IPS-20b (cell line): ENCODE results near the gene TNS1.

ENCODE experiments used
- H3K27ac ChIP-seq: one replicate; pipeline ENCODE4 v1.5.1; 2013; ENCODE audit warnings: low read length
- H3K27me3 ChIP-seq: 2 replicates; pipeline ENCODE4 v1.6.1; 2013; ENCODE audit warnings: mild to moderate bottlenecking, low read length, inconsistent platforms; ENCODE audit not compliant: insufficient read depth
- H3K36me3 ChIP-seq: 2 replicates; pipeline ENCODE4 v1.6.1; 2013; ENCODE audit warnings: low read depth, mild to moderate bottlenecking, inconsistent platforms, low read length, moderate library complexity; ENCODE audit not compliant: insufficient read depth
- H3K4me1 ChIP-seq: 2 replicates; pipeline ENCODE4 v1.6.1; 2013; ENCODE audit warnings: mild to moderate bottlenecking, control low read depth, inconsistent platforms, low read length, moderate library complexity; ENCODE audit not compliant: insufficient read depth
- H3K4me3 ChIP-seq: 2 replicates; pipeline ENCODE4 v1.5.1; 2013; ENCODE audit warnings: mild to moderate bottlenecking, low read length, inconsistent platforms
- H3K9ac ChIP-seq: 2 replicates; pipeline ENCODE4 v1.6.1; 2013; ENCODE audit warnings: low read depth, mild to moderate bottlenecking, inconsistent platforms, low read length, moderate library complexity
- H3K9me3 ChIP-seq: 2 replicates; pipeline ENCODE4 v1.6.1; 2013; ENCODE audit warnings: mild to moderate bottlenecking, low read depth, low read length, inconsistent platforms; ENCODE audit not compliant: insufficient read depth

Gene TNS1

GRCh38 chr2:217993138-217993537 lies 9.7 kb downstream of the TNS1 start:
- no peak overlapping the region for H3K4me3 ChIP-seq
- no peaks in the 10 kb centered on the region for H3K9me3 ChIP-seq
- no peaks in the 10 kb centered on the region for H3K36me3 ChIP-seq
- no peak overlapping the region for H3K27ac ChIP-seq
- peaks cover 12% of the 10 kb centered on the region for H3K27me3 ChIP-seq
- H3K4me1 ChIP-seq: no peaks in the 10 kb centered on the region; the same call in 1 of the 2 replicates
- no peak overlapping the region for H3K9ac ChIP-seq

GRCh38 chr2:217992061-217992460 lies 10.7 kb downstream of the TNS1 start:
- H3K36me3 ChIP-seq: no peaks in the 10 kb centered on the region
- no peak overlapping the region for H3K27ac ChIP-seq
- peaks cover 3% of the 10 kb centered on the region for H3K4me1 ChIP-seq
- H3K27me3 ChIP-seq: peaks cover 12% of the 10 kb centered on the region
- no peaks in the 10 kb centered on the region for H3K9me3 ChIP-seq
- no peak overlapping the region for H3K4me3 ChIP-seq
- H3K9ac ChIP-seq: no peak overlapping the region; the same call in 1 of the 2 replicates

DNA sequence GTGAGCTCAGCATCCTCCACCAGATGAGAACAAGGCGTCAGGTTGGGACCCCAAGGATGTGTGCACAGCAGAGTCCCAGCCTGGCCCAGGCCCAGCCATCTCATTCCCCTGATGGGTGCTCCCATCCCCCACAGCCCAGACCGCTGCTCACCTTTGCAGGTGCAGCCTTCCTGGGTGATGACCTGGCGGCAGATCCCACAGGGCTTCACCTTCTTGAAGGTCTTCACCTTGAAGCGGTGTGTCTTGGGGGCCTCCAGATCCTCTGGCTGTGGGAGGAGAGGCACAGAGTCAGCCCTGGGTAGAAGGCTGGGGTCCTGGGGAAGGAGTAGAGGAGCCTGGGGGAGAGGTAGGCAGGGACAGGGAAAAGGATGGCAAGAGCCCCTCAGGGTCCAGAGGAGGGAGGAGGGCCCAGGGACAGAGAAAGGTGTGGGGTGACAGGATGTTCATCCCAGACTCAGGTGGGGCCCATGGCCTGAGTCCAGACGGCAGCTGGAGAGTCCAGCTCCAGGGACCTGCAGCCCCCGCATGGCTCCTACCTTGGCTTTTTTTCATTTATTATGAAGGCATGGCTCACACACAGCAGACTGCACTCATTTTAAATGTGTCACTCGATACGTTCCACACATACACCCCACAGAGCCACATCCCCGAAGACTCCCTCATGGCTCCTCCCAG lies 11.9 kb downstream of the TNS1 start:
- no peak overlapping the region for H3K9ac ChIP-seq
- H3K27me3 ChIP-seq: peaks cover 12% of the 10 kb centered on the region
- no peaks in the 10 kb centered on the region for H3K9me3 ChIP-seq
- no peak overlapping the region for H3K27ac ChIP-seq
- H3K4me1 ChIP-seq: peaks cover 3% of the 10 kb centered on the region
- no peak overlapping the region for H3K4me3 ChIP-seq
- no peaks in the 10 kb centered on the region for H3K36me3 ChIP-seq

- Histone ChIP-seq H3K27me3 (peaks cover 12% of the 10 kb centered on the region), H3K36me3 (no peaks in the 10 kb centered on the region), H3K4me3 (no peak overlapping the region), H3K27ac (no peak overlapping the region), H3K4me1 (peaks cover 3% of the 10 kb centered on the region), H3K9ac (no peak overlapping the region), H3K9me3 (no peaks in the 10 kb centered on the region)
Observed at GRCh38 chr2:217990389-217990788, 12.4 kb downstream of the TNS1 start.

GRCh38 chr2:217989221-217989948 lies 13.4 kb downstream of the TNS1 start:
- H3K27ac ChIP-seq: no peak overlapping the region

DNA sequence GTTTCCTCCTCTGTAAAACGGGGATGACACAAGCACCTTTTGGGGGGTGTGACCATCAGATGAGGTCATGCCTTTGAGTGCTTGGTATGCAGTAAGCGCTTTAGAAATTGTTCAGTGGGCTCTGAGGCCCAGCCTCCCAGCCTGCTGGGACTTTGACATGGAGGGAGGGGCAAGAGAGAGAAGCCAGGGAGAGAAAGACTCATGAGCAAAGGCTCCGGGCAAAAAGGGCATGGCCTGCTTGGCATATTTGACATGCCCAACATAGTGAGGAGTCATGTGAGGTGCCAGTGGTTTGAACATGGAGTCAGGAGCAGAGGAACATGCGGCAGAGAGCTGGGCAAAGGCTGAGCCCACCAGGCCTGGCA lies 14.0 kb downstream of the TNS1 start:
- Histone ChIP-seq H3K4me3 (no peak overlapping the region; the same call in 1 of the 2 replicates), H3K4me1 (peaks cover 3% of the 10 kb centered on the region; the same call in 1 of the 2 replicates), H3K27ac (no peak overlapping the region), H3K27me3 (peaks cover 12% of the 10 kb centered on the region), H3K9ac (no peak overlapping the region), H3K36me3 (no peaks in the 10 kb centered on the region), H3K9me3 (no peaks in the 10 kb centered on the region)

More at GRCh38 chr2:217989221-217989948, 13.4 kb downstream of the TNS1 start:
- Histone ChIP-seq H3K27me3 (peaks cover 12% of the 10 kb centered on the region), H3K9ac (no peak overlapping the region), H3K36me3 (no peaks in the 10 kb centered on the region), H3K4me3 (no peak overlapping the region), H3K4me1 (peaks cover 3% of the 10 kb centered on the region), H3K9me3 (no peaks in the 10 kb centered on the region)

DNA sequence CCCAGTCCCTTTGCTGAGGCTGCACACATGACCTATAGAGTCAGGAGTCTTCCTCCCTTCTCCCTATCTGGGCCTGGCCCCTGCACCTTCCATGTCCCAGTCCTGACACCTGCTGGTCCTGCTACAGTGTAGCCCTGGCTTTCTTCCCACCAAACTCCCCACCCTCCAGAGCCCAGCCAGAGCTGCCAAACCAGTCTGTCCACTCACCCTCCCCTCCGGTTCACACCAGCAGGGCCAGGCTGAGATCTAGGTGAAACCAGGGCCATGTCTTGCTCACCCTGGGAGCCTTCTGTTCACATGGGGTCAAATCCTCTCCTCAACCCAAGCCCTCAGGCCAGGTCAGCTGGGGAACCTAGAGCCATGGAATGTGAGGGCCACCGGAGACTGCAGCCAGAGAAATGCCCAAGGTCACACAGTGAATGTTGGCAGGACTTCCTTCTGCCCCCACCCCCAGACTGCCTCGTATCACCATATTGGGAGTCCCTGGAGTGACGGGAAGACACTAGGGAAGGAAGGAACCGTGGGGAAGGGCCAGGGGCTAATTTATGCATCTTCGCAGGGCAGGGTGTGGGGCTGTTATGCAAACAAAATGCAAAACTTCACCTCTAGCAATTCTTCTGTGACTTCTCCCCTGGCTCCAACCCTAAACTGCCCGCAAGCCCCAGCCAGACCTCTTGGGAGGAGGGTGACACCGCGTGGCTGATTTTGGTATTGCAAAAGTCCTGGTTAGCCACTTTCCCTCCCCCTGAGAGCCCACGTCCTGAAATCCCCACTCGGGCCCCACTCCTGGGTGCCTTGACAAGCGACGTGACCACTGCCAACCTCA lies 14.6 kb downstream of the TNS1 start:
- H3K27ac ChIP-seq: no peak overlapping the region
- peak overlapping the region; percentile 54; the same call in 1 of the 2 replicates for H3K9ac ChIP-seq
- no peaks in the 10 kb centered on the region for H3K36me3 ChIP-seq
- peaks cover 10% of the 10 kb centered on the region for H3K27me3 ChIP-seq
- peaks cover 3% of the 10 kb centered on the region; the same call in 1 of the 2 replicates for H3K4me1 ChIP-seq
- no peaks in the 10 kb centered on the region for H3K9me3 ChIP-seq
- peak overlapping the region; percentile 56 for H3K4me3 ChIP-seq

DNA sequence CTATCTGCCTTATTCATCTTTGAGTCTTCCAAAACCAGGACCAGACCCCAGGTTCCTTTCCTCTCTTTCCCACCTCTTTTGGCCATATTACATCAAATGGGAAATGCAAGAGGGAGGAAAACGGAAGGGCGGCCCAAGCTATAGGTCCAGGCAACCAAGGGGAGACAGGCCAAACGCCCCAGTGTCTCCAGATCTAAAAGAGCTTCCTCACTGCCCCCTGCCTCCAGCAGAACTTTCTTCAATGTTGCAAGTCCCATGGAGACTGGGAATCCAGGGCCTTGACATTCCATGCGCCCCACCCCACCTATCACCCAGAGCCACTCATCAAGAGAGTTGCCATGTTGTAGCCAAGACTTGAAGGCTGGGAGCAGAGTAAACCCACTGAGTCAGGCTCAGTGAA lies 15.4 kb downstream of the TNS1 start:
- Histone ChIP-seq H3K9me3 (no peaks in the 10 kb centered on the region), H3K4me3 (no peak overlapping the region), H3K36me3 (no peaks in the 10 kb centered on the region), H3K4me1 (peaks cover 3% of the 10 kb centered on the region; the same call in 1 of the 2 replicates), H3K9ac (no peak overlapping the region), H3K27me3 (peaks cover 2% of the 10 kb centered on the region), H3K27ac (no peak overlapping the region)

DNA sequence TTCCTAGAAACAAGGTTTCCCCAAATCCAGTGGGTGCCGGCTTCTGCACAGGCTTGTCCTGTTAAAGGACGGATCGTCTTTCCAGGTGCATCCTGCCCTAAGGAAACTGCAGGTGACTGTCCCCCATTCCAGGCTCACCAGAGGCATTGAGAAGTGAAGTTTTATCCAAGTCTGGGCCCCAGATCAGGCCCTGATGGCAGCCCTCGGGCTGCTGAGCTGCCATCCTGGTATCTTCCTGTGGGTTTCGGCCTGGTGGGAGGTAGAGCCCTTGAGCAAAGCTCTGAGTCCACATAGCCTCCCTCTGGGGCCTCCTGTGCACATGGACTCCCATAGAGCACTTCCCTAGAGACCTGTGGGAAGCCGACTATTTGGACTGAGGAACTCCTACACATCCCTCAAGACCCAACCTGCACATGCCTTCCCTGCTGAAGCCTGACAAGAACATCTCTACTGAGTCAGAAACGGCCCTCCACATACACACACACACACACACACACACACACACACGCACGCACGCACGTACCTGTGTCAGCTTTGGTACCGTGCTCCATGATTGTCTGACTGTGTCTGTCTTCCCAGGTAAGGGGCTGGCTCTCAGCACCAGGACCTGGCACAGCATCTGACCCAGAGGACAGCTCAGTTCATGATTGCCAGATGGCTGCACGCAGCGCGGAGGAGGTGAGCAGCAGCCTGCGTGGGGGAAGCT lies 16.4 kb downstream of the TNS1 start:
- no peaks in the 10 kb centered on the region for H3K36me3 ChIP-seq
- H3K27me3 ChIP-seq: no peaks in the 10 kb centered on the region
- no peak overlapping the region for H3K4me3 ChIP-seq
- H3K9me3 ChIP-seq: no peaks in the 10 kb centered on the region
- peaks cover 3% of the 10 kb centered on the region; the same call in 1 of the 2 replicates for H3K4me1 ChIP-seq
- H3K27ac ChIP-seq: no peak overlapping the region
- no peak overlapping the region for H3K9ac ChIP-seq

DNA sequence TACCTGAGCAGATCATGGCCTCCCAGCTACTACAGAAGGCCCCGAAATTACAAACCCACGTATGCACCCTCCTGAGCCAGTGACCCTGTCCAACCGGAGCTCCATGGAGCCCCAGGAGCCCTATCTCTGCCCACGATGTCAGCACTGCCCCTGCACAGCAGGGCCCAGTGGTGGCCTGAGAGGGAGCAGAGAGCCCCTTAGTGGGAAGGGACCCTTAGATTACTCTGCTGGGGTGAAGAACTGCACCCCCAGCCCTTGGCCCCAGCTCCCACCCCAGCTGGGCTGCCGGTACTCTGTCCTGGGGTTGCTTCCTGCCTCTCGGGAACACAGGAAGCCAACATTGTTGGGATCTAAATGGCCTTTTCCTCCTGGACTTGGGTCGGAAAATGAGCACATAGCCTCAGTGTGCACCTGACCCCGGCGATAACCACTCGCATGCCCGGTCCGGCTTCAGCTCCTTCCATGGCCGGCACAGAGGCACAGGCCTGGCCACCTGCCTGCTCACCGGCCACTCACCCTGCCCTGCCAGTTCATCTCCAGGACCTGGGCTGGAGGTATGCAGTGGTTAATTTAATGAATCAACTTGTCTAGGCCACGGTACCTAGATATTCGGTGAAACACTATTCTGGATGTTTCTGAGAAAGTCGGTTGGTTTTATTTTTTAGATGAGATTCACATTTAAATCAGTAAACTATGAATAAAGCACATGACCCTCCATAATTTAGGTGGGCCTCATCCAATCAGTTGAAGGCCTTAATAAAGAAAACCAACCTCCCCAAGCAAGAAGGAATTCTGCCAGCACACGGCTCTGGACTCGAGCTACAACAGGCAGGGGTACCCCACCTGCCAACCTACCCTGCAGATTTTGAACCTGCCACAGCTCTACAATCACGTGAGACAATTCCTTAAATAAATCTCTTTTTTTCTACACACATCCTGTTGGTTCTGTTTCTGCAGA lies 19.2 kb downstream of the TNS1 start:
- Histone ChIP-seq H3K4me3 (no peak overlapping the region), H3K36me3 (no peaks in the 10 kb centered on the region), H3K4me1 (peaks cover 10% of the 10 kb centered on the region; the same call in 1 of the 2 replicates), H3K9me3 (no peaks in the 10 kb centered on the region), H3K27me3 (peaks cover 14% of the 10 kb centered on the region), H3K9ac (no peak overlapping the region), H3K27ac (no peak overlapping the region)
